Left kidney (tissue), 2 donors: ENCODE data around the gene SPEG. TPM values are rescaled to one million over a fixed set of nuclear protein-coding genes. Genes with fewer than 3 reads are reported as not detected.
A peak's percentile ranks its signal among the peaks of the same experiment; 100 is the strongest.

Experiments
- DNase-seq: peaks from one replicate; pipeline ENCODE4 v3.0.0-alpha.2; 2013
- polyA plus RNA-seq: library from polyadenylated mRNA; unstranded; fragments of 120-200 nt; gene quantifications from one replicate; pipeline ENCODE4 v1.2.1, GENCODE V29; 2013; ENCODE audit not compliant: insufficient read length

The SPEG gene
- polyA plus RNA-seq, 1 donor, result 10.8 TPM

DNA sequence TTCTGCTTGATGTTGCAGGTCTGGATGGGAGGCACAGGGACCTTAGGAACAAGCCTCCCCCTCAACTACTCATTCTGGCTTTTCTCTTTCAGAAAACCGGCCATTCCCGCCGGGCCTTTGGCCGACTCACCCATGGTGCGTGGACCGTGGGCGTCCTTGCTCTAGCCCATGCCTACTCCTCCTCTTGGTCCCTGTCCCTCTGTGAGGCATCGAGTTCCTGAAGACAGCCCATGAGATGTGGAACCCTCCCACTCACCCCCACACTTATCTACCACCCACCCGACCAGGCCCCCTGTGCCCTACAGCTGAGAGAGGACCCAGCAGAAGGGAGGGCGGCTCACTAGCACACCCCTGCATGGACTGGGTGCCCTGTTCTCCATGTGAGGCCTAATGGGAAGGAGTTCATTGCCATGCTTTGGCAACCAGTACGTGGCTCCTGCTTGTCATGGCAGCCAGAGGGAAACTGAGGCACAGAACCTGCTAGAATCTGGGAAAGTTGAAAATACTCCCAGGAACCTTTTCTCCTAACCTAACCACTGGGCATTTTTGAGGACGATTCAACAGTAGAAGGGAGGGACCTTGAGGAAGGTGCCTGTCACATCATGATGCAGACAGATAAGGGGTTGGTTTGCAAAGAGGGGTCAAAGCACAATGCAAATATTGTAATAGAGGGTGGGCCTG is 8.5 kb downstream of the SPEG start:
- DNase-seq, result no peak

DNA sequence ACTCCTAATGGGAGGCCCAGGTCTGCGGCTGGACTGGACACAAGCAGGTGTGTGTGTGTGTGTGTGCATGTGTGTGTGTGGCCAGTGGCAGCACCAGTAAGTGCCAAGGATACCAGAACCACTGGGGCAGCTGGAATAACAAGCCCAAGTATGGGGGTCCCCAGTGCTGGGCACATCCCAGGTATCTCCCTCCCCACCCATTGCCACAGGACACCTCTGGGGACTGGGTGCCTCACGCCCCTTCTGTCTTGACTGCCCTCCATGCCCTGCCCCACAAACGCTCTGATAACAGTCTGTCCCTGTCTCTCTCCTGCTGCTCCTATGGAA is 9.0 kb downstream of the SPEG start:
- no peak for DNase-seq

DNA sequence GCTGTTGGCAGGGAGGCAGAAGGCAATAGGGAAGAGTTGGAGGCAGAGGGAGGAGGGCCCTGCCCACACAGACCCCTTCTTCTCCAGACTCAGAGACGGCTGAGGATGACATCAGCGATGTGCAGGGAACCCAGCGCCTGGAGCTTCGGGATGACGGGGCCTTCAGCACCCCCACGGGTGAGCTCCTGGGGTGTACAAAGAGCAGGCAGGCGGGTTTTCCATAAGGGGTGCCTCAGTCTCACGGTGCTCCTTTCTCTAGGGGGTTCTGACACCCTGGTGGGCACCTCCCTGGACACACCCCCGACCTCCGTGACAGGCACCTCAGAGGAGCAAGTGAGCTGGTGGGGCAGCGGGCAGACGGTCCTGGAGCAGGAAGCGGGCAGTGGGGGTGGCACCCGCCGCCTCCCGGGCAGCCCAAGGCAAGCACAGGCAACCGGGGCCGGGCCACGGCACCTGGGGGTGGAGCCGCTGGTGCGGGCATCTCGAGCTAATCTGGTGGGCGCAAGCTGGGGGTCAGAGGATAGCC is 10.0 kb downstream of the SPEG start:
- DNase-seq, result no peak

DNA sequence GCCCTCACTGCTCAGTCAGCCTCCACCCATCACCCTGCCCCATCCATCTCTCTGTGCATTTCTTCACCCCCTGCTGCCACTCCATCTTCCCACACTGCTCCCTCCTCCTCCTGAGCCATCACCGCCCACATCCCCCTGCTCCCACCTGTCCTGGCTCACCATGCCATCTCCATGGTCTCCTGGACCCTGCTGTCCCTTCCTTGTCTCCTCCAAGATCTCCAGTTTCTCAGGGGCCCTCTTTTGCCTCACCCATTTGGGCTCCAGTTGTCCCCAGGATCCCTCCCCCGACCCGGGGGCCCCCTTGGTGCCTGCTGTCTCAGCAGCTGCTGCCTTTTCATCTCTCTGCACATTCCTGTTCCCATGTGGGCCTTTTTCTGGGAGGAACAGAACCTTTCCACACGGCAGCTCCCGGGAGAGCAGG is 10.6 kb downstream of the SPEG start:
- DNase-seq, result no peak

DNA sequence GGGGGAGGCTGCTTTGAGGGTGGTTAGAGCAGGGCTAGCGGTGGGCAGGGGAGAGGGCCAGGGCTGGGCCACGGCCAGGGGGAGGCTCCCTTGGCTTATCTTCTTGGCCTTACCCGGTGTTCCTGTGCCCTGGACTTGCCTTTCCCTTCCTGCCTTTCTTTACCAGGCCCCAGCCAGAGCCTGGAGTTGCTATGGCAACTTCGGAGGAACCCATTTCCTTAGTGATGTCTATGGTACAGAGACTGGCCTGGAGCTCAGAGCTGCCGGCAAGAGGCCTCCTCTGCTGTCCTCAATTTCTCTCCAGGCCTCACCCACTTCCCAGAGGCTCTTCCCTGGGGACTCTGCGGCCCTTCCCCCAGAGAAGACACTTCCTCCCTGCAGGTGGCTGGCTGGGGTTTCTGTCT is 11.5 kb downstream of the SPEG start:
- DNase-seq, result no peak

DNA sequence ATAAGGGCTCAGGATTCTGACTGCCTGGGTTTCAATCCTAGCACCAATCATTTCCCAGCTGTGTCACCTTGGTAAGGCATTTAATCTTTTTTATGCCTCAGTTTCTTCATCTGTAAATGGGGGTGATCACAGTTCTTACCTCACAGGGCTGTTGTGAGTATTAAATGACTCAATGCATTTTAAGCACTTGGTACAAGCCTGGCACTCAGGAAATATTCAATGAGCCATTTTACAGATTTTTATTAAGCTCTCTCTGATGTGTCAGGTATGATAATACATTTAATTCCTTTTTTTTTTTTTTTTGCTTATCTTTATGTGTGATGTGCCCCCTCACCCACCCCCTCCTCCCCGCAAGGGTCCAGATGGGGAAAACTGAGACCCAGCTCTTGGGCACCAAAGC is 12.0 kb downstream of the SPEG start:
- DNase-seq, result no peak

DNA sequence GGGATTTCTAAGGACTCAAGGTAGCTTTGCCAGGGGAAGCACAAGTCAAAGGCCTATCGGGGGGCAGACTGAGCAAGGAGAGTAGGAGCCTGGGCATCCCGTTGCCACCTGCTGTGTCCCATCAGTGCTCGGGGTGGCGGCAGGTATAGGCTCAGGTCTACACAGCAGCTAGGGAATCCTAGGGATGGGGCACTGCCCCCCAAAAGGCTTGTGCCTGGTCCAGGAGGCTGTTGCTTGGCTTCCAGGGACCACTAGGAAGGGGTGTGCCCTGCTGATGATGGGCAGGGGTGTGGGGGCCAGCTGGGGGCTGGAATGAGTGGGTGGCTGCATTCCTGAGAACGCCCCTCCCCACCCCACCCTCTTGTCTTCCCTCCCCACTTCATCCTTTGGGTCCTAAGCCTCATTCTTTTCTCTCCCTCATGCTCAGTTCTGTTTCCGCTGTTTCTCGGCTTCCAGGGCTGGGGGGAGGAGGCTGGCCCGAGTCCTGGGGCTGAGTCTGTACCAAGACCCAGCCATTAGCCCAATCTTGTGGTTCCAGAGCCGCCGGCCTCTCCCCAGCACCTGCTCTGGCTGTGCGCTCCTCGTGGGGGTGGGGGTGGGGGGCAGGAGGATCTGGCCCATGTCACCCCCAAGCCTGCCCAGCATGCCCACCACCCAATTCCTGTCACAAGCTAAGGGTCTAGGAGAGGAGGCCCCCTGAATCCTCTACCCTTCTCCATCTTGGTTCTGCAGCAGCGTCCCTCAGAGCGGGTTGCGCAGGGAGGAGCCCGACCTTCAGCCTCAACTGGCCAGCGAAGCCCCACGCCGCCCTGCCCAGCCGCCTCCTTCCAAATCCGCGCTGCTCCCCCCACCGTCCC is 12.8 kb downstream of the SPEG start:
- DNase-seq, result no peak

DNA sequence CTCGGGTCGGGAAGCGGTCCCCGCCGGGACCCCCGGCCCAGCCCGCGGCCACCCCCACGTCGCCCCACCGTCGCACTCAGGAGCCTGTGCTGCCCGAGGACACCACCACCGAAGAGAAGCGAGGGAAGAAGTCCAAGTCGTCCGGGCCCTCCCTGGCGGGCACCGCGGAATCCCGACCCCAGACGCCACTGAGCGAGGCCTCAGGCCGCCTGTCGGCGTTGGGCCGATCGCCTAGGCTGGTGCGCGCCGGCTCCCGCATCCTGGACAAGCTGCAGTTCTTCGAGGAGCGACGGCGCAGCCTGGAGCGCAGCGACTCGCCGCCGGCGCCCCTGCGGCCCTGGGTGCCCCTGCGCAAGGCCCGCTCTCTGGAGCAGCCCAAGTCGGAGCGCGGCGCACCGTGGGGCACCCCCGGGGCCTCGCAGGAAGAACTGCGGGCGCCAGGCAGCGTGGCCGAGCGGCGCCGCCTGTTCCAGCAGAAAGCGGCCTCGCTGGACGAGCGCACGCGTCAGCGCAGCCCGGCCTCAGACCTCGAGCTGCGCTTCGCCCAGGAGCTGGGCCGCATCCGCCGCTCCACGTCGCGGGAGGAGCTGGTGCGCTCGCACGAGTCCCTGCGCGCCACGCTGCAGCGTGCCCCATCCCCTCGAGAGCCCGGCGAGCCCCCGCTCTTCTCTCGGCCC is 13.6 kb downstream of the SPEG start:
- DNase-seq, result no peak

DNA sequence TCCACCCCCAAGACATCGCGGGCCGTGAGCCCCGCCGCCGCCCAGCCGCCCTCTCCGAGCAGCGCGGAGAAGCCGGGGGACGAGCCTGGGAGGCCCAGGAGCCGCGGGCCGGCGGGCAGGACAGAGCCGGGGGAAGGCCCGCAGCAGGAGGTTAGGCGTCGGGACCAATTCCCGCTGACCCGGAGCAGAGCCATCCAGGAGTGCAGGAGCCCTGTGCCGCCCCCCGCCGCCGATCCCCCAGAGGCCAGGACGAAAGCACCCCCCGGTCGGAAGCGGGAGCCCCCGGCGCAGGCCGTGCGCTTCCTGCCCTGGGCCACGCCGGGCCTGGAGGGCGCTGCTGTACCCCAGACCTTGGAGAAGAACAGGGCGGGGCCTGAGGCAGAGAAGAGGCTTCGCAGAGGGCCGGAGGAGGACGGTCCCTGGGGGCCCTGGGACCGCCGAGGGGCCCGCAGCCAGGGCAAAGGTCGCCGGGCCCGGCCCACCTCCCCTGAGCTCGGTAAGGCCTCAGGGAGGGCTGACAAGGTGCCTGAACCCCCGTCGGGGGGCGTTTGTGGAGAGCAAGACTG is 14.2 kb downstream of the SPEG start:
- no peak for DNase-seq

DNA sequence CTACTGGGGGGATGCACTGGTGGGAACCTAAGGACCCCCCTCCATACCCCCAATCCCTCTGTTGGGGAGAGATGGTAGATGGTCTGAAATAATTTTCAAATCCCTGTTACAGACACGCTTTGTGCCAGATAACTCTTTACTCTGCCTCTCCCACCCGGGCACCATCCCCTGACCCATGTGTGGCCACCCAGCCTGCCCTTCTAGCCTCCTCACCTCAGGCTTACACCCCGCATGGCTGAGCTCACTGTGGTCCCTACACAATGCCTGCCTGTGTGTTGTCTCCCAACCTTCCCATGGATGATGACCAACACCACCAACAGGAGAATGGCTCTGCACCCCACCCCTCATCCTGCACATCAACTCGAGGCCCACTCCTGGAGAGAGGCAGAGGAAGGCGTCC is 15.0 kb downstream of the SPEG start:
- no peak for DNase-seq

DNA sequence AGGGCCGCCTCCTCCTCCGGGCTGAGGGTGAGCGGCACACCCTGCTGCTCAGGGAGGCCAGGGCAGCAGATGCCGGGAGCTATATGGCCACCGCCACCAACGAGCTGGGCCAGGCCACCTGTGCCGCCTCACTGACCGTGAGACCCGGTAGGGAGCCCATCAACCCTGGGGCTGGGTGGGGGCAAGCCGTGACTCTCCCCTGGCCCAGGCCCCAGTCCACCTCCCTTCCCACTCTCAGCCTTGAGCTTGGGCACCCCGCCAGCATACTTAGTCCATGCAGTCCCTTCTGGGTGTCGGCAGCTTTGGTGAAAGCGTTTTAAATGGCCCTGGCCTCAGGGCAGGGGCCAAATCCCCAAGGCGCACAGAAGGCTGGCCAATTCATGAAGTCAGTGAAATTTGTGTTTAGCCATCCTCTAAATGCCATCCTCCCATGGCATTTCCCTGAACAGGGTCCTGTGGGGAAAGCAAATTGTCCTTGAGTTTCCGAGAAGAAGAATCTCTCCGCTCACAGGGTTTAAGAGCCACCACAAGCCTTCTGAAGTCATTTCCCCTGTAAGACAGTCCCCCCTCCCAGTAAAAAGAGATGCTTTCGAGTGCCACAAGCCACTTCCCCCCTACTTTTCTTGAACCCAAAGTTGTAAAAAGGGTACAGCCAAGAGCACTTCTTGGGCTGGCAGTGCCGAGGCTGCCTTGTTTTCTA is 17.2 kb downstream of the SPEG start:
- DNase-seq, result no peak

DNA sequence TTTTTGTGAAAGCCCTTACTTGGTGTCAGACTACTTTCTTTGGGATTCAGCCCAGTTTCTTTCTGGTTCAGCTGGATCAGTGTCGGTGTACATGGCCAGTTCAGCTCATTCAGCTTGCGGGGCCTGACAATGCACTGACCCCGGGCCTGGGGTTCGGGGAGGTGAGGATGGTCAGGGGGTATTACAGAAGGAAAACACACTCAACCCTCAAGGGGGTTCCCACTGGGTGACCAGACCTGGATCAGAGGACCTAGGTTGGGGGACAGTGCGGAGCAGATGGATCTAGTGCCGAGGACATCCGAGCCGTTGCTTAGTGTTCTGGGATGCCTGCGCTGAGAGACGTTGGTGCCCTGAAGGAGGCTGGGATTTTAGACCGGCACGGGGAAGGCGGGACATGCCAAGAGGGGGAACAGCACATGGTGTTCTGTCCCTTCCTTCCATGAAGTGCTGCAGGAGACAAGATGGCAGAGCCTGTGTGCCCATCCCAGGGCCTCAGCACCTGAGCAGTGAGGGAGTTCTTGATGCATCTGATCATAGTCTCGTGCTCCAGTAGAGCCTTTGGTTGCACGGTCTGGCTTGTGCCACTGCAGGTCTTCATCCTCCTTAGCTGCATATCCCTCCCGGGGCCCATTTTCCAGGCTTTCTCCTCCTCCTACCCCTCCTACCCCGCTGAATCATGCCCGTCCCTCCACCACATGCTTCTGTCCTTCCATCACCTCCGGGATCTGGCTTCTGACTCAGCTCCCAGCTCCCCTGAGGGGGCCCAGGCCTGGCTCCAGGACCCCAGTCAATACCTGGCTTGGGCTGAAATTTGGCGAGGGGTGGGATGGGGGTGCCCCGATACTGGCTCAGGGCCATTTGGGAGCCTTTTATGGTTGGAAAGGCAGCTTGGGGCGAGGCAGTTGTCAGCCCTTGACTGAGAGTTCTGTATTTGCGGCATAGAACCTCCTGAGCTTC is 18.0 kb downstream of the SPEG start:
- no peak for DNase-seq

DNA sequence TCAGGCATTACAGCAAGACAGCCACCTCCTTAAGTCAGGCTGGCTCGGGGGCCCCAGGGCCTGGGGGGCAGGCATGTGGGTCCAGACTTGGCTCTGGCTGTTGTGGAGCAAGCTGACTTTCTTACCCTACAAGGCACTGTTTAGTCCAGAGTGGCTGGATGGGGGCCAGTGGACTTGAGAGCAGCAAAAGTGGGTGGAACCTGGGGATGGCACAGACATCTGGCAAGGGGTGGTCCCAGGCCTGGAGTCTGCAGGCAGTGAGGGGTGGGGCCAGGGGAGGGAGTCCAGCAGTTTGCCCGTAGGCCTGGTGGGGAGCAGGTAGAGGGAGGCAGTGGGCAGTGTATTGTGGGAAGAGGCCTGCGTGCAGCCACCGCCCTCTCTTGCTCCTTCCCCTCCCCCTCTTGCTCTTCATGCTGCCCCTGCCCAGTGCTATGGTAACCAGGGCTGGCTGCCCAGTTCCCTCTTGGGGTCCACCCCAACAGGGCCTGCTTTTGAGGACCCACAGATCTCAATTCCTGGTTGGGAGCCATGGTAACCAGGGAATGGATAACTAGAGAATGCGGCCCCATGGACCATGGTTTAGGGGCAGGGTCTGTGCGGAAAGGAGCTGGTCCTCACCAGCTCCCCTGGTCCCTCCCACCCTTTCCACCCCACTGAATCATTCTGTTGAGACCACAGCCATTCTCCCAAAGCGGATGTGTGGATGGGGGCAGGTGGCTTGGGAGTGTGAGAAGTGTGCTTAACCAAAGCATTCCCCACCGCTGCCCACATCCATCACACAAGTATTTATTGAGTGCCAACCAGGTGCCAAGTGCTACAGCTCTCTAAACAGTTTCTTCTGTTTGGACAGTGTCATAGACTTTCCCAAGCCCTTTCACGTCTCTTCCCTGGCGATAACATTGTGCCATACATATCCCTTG is 19.3 kb downstream of the SPEG start:
- no peak for DNase-seq

DNA sequence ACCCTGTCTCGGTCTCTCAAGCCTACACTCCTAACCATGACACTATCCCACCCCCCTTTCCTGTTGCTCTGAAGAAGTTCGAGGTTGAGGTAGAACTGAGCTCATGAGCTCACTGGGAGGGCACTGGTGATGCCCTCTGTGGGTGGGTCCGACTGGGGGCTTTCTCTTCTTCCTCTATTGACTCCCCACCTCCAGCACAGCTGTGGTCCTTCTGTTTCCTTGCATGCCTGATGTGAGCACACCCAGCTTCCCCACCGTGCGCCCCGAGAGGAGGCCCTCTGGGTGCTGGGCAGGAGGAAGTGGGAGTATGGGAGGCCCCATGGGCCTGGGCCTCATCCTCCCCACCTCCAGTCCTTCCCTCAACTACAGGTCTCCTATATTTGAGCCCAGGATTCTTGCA is 20.9 kb downstream of the SPEG start:
- DNase-seq, result no peak

DNA sequence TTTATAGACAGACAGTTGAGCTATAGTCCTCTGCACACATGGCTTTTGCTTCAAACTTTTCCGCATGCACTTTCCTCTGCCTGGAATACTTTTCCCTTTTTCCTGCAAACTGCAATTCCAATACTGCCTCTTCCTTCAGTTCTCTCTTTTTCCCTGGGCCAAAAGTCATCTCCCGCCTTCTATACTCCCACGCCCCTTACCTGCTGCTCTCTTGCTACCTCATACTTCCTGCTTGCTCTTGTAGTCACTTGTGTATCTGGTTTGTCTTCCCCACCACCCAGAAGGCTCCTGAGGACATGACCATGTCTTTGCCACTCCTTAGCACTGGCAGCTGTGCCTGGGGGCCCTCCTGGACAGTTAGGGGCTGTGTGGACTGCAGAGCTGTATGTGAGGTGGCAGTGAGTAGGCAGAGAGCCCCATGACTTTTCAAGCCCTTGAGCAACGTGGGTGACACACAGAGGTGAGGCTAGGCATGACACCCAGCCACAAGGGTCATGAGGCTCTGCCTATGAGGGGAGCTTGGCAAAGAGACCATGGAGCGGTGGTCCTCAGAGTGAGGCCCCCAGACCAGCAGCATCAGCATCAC is 23.2 kb downstream of the SPEG start:
- no peak for DNase-seq

DNA sequence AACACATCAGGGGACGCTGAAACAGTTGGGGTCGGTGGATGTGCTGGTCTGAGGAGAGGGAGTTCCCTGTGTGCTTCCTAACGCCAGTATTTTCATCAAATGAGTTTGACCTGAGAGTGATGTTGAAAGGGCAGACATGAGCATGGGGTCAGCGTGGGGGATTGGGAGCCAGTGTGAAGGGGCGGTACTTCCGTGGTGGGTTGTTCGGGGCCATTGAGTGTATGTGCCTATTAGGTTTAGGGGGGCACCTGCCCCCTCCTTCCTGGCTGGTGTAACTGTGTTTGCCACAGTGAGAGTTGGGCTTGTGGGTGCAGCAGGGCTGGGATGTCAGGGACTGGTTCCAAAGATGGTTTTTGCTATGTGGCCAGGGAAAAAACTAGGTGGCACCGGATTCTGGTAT is 24.4 kb downstream of the SPEG start:
- no peak for DNase-seq

DNA sequence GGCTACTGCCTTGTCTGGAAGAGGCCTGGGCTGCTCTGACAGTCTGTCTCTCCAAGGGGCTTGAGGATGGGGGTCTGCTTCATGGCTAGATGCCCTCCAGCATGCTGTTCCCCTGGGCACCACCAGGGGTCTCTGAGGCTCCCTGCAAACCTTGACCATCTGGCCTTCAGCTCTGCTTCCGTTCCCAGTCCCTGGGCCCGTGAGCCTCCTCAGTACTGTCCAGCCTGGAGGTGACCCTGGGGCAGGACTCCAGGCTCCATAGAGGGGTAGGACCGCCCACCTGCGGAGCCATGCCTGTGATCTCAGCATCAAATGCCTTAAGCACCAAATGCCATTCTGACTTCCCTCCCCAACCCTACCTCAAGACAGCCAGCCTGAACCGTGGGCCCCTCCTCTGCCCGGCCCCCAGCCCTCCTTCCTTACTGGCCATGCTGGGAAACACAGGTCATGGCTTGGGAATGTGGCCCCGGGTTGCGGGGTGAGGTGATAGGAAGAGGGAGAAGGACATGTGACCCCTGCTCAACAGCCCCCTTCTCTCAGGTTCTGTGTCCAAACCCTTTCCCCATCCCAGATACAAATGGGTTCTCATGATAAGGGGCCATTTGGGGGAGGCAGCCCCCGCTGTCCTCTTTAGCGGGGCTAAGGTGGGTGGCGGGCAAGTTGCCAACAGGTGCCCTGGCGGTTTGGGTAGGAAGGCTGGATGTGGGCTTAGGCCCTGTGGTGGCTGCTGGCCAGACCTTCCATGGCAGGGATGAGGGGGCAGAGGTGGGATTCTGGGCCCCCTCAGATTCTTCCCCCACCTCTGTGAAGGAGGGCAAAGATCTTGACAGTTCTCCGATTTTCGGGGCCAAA is 25.0 kb downstream of the SPEG start:
- no peak for DNase-seq

DNA sequence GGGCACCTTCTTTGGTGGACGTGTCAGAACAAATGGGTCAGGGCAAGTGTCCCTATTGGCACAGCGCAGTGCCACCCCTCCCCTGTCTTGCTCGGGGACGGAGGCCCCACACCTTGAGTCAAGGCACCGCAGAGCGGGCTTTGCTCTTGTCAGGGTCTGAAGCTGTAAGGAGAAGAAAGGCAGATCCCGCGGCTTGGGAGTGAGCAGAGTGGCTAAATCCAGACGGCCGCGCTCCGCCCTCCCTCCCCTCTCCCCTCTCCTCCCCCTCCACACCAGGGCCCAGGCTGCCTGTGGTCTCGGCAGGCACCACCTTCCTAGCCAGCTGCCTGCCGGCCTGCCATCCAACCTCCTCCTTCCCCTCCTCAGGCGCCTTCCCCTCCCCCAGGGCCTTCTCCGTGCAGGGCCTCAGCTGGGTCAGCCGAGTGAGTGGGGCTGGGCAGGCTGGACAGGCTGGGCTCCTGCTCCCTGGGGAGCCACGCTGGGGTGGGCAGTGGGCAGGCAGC is 25.8 kb downstream of the SPEG start:
- DNase-seq, result peak; percentile 70
